GM10248 (cell line): Measurements from ENCODE around the gene PDK3.

ENCODE experiments used
- CTCF ChIA-PET: fragments of 300-600 bp; sonication (Branson Sonifier 250); formaldehyde crosslinking; extraction: SDS; loops from one replicate; lab custom pipeline; 2021; ENCODE audit warnings: antibody characterized with exemption; lab: Yijun Ruan, JAX
- POLR2A ChIA-PET: fragments of 350-650 bp; sonication (Branson Sonifier 250); formaldehyde crosslinking; extraction: SDS; loops from one replicate; lab custom pipeline; 2020; ENCODE audit warnings: antibody characterized with exemption; lab: Yijun Ruan, JAX
- DNase-seq: peaks from one replicate; pipeline ENCODE4 v3.0.0; 2012; ENCODE audit errors: extremely low spot score
- CTCF ChIP-seq: IDR thresholded peaks from 2 replicates; pipeline ENCODE4 v1.5.1; 2012; ENCODE audit warnings: mild to moderate bottlenecking, low read depth; ENCODE audit errors: extremely low read depth, missing control alignments, control extremely low read depth

Gene PDK3

GRCh38 chrX:24483596-24483995, 18.5 kb downstream of the PDK3 start:
- ChIA-PET CTCF (interaction anchor here (2.3 kb wide), 1 partner anchor 16 kb away, joined by 6 read pairs; no protein-coding TSS in a partner anchor), POLR2A (no interaction called here)
- DNase-seq: no peak
- TF ChIP-seq CTCF: no peak

DNA sequence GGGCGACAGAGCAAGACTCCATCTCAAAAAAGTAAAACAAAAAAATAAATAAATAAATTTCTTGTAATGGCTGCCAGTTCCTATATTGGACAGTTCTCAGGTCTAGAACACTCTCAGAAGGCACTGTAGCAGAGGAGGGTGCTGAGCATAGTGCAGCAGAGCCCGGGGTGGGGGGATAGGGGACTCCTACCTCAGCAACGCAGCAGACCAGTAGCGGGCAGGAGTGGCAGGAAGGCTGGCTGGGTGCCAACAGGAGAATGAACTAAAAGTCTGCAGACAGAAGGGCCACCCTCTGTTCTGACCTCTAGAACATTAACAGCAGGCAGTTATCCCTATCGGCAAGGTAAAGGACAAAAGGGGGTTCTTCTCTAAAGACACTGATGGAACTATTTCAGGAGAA, 20.2 kb downstream of the PDK3 start:
- POLR2A ChIA-PET: no interaction called here

DNA sequence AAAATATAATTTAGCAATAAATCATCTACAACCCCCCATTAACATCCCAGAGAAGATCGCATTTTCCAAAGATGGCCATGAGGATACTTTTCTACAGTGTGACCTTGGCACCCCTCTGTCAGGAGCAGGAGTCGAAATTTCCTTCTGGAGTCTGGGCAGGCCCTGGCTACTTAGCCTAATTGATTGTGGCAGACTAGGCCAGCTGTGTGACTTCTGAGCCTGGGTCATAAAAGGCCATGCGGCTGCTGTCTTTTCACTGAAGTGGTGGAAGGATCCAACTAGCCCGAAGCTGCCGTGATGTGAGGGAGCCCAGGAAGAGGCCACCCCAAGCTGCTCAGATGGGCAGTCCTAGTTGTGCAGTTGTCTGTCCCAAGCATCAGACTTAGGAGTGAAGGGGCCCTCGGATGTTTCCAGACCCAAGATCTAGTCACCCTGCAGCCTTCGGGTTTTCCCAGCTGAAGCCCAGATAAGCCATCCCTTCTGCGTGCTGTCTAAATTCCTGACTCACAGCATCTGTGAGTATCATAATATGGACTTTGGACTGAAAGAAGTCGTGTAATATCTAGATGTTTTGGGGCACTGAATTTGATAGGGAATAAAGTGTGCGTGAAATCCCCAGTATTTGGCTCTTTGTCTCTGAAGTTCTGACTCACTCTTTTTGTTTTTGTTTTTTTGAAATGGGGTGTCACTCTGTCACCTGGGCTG, 21.0 kb downstream of the PDK3 start:
- DNase-seq: no peak
- ChIA-PET CTCF (interaction anchor here (0.9 to 2.3 kb wide), 2 partner anchors 12 to 21 kb away, joined by 3 to 7 read pairs; partner anchors contain the start of gene PDK3), POLR2A (no interaction called here)
- TF ChIP-seq CTCF: no peak

More for the DNA sequence above, 20.2 kb downstream of the PDK3 start:
- DNase-seq: no peak
- CTCF ChIA-PET: interaction anchor here (0.9 to 2.3 kb wide), 2 partner anchors 13 to 21 kb away, joined by 3 to 7 read pairs; partner anchors contain the start of gene PDK3
- no peak for TF ChIP-seq CTCF

DNA sequence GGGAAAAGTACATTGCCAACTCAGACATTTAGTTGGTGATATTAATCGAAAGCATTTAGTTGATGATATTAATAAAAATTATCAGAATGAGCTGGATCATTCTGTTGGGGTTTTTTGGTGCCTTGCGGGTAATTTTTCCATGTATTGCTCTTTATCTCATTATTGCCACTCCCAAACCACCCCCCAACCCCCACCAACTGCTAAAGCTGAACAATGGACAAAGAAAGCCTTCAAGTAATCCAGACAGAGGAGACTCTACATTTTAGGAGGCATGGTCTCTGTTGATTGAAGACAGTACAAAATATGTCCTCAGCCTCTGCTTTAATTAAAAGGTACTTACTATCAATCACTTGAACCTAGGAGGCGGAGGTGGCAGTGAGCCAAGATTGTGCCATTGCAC, 22.5 kb downstream of the PDK3 start:
- ChIA-PET CTCF (interaction anchor here (1.8 kb wide), 1 partner anchor 11 kb away, joined by 10 read pairs; no protein-coding TSS in a partner anchor), POLR2A (no interaction called here)
- no peak for TF ChIP-seq CTCF
- DNase-seq: no peak

DNA sequence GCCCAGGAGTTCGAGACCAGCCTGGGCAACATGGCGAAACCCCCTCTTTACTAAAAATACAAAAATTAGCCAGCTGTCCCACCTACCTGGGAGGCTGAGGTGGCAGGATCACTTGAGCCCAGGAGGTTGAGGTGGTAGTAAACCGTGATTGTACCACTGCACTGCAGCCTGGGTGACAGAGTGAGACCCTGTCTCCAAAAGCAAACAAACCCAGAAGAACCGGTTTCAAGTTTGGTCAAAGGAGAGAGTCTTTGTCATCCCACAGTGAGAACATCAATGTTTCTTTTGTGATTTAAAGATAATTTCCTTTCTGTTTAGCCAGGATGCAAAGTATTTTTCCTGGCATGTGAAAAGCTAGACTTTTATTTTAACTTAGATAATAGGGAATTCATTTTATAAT, 26.7 kb downstream of the PDK3 start:
- no peak for DNase-seq
- ChIA-PET CTCF (no interaction called here), POLR2A (no interaction called here)
- no peak for TF ChIP-seq CTCF

GRCh38 chrX:24493740-24494581, 28.9 kb downstream of the PDK3 start:
- TF ChIP-seq CTCF: no peak

More at GRCh38 chrX:24493740-24494581, 28.9 kb downstream of the PDK3 start:
- ChIA-PET POLR2A (no interaction called here), CTCF (interaction anchor here (1.2 kb wide), 1 partner anchor 98 kb away, joined by 3 read pairs; no protein-coding TSS in a partner anchor)
- DNase-seq: no peak
